GM19240 (cell line): Measurements from ENCODE around the gene RAB40A.

Experiments used
- DNase-seq: peaks from one replicate; pipeline ENCODE4 v3.0.0; 2011; ENCODE audit warnings: low spot score; ENCODE audit not compliant: insufficient read length

RAB40A gene, protein sequence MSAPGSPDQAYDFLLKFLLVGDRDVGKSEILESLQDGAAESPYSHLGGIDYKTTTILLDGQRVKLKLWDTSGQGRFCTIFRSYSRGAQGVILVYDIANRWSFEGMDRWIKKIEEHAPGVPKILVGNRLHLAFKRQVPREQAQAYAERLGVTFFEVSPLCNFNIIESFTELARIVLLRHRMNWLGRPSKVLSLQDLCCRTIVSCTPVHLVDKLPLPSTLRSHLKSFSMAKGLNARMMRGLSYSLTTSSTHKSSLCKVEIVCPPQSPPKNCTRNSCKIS

GRCh38 chrX:103519389-103519788, at the start of gene RAB40A:
Gene RAB40A, minus strand, starts transcription at chrX:103519489. Its CDS starts 18,733 bp downstream, at chrX:103500756.
- DNase-seq, result no peak

DNA sequence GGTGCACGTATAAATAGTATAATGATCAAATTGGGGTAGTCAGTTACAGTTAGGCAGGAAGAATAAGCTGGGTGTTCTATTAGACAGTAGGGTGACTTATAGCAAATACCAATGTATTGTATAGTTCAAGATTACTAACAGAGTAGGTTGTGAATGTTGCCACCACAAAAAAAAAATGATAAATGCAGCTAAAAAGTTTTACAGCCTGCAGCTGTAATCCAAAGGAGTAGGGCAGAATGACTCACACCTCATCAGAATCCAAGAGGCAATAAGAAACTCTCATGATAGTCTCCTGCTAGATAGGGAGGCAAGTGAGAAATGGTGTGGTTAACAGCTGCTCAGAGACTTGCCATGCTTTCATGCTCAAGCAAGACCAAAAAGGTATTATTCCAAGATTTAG, 46.5 kb upstream of the RAB40A start:
- DNase-seq, result no peak

- no peak for DNase-seq
Measured at GRCh38 chrX:103565197-103565596, 45.9 kb upstream of the RAB40A start.

DNA sequence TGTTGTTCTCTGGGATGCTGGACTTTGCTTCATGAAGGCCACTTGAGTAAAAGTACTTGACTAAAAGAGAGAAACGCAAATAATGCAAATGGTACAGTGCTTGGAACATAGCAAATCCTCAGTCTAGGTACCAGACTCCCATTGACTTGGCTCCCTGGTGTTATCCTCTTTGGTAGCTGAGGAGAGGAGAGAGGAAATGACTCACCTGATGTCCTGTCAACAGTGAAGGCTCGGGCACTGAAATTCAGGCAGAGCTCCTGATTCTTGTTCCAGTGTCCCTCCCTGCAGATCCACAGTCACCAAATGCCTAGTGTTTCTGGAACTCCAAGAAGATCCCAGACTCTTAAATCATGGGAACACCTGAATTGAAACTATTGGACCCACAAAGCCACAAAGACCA, 43.5 kb upstream of the RAB40A start:
- DNase-seq, result no peak

- no peak for DNase-seq
Measured at GRCh38 chrX:103560256-103560655, 41.0 kb upstream of the RAB40A start.

DNA sequence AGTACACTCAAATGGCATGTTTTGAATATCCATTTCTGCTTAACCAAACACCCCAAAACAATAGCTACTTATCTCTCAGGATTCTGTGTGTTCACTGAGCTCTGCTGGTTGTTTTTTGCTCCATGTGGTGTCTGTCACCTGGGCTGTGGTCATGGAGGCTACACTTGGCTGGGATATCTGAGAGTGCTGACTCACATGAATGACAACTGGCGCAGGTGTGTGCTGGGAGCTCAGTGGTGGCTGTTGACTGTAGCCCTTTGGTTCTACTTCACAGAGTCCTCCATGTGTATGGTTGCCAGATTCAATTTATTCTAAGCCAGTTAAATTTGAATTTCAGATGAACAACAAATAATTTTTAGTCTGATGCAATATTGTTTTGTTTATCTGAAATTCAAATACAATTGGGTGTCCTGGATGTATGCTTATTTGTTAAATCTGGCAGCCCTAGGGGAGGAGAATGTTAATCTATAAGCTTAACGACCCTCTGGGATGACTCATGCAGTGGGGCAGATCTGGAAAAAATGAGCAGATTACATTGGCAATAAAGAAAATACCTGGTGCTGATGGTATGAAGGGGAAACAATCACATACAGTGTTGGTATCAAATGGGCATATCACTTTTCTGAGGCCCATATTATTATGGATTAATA, 37.8 kb upstream of the RAB40A start:
- DNase-seq, result no peak

- peak; percentile 26 for DNase-seq
Measured at GRCh38 chrX:103554687-103555424, 35.6 kb upstream of the RAB40A start.

GRCh38 chrX:103552236-103552635, 32.9 kb upstream of the RAB40A start:
- no peak for DNase-seq

DNA sequence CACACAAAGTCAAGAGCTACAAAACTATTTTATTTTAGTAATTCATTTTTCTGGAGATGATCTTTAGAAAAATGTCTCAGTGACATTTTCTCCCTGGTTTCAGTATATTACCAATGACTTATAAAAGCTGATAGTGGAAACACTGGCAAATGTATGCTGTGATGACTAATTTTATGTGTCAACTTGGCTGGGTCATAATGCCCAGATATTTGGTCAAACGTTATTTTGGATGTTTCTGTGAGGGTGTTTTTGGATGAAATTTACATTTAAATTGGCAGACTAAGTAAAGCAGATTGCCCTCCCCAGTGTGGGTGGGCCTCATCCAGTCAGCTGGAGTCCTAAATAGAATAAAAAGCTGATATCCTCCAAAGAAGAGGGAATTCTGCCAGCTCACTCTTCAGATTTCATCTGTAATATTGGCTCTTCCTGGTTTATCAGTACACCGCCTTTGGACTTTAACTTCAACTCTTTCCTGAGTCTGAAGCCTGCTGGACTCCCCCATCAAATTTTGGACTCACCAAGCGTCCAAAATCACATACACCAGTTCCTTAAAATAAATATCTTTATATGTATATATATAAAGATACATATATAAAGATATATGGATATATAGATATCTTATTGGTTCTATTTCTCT, 31.2 kb upstream of the RAB40A start:
- no peak for DNase-seq

DNA sequence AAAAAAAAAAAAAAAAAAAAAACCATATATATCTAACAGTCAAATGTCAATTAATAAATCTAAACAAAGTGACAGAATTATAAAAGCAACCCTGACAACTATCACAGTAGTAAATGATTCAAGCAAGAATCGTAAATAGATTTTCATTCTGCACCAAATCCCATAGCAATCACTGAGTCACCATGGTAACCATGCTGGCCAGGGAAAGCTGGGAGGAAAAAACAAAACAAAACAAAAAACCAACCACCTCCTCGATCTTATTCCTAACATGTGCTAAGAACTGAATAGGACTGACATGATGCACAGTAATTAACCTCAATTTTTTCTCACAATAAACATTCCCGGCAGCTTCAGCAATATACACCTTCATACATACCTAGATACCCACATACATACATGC, 30.6 kb upstream of the RAB40A start:
- no peak for DNase-seq

DNA sequence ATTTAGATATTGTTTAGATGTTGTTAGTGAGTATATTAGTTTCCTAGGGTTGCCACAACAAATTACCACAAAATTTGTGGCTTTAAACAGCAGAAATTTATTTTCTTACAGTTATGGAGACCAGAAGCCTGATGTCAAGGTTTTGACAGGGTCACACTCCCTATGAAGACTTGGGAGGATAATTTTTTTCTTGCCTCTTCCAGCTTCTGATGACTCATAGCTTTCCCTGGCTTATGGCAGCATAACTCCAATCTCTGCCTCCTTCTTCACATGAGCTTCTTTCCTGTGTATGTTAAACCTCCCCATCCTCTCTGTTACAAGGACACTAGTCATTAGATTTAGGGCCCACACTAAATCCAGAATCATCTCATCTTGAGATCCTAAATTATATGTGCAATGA, 20.9 kb upstream of the RAB40A start:
- DNase-seq, result no peak

DNA sequence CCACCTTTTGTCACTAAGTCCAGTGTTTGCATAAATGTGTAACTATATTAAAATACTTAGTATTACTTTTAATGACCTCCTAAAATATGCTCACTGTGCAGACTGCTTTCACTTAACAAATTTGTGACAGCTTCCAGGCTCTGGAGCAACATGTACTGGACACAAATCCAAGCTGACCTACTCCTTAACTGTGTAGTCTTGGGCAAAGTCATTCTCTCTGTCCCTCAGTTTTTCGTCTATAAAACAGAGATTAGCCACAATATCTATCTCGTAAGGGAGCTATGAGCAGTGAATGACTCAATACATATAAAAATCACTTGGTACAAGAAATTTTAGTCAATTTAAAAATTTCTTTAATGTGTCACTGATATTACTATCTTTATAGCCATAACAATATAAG, 20.4 kb upstream of the RAB40A start:
- DNase-seq, result no peak

GRCh38 chrX:103538728-103539127, 19.4 kb upstream of the RAB40A start:
- no peak for DNase-seq

- no peak for DNase-seq
Measured at GRCh38 chrX:103537871-103538387, 18.6 kb upstream of the RAB40A start.

- DNase-seq, result no peak
Measured at GRCh38 chrX:103536732-103537131, 17.4 kb upstream of the RAB40A start.

DNA sequence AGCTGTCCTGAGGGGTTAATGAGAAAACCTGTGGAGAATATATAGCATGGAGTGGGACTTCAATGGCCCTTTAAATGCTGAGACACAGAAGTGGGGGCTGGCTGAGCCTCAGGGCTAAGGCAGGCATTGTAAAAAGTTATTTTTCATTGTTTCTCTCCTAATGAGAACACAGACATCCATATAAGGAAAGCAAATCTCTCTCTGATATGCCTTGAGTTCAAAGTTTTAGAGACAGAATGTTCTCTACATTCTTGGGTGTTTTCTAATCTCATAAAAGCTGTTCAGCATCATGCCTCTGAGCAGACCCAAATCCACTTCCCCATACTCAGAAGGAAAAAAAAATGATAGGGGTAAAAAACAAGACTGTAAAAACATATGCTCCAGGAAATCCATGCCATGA, 16.8 kb upstream of the RAB40A start:
- DNase-seq, result no peak

- DNase-seq, result no peak
Measured at GRCh38 chrX:103535206-103535605, 15.9 kb upstream of the RAB40A start.

- no peak for DNase-seq
Measured at GRCh38 chrX:103533511-103534216, 14.4 kb upstream of the RAB40A start.

- no peak for DNase-seq
Measured at GRCh38 chrX:103531002-103531401, 11.7 kb upstream of the RAB40A start.

- no peak for DNase-seq
Measured at GRCh38 chrX:103530545-103530944, 11.3 kb upstream of the RAB40A start.

DNA sequence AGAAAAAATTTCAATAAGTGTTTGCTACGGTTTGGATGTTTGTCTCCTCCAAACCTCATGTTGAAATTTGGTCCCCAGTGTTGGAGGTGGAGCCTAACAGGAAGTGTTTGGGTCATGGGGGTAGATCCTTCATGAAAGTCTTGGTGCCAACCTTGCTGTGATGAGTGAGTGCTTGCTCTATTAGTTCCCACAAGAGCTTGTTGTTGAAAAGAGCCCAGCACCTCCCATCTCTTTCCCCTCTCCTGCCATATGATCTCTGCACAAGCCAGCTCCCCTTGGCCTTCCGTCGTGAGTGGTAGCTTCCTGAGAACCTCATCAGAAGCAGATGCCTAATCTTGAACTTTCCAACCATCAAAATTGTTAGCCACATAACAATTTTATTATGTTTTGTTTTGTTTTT, 10.3 kb upstream of the RAB40A start:
- DNase-seq, result no peak
